ENCODE results near the gene SLC35E4.

- TF ChIP-seq CTCF (IDR thresholded peaks at IDR 0.05) (no peak), POLR2A (IDR thresholded peaks at IDR 0.05) (no peak)
These were observed 9.2 kb upstream of the SLC35E4 start for GRCh38 chr22:30626413-30626812.
